Activated naive CD8-positive, alpha-beta T cell treated with anti-CD3 and anti-CD28 coated beads for 36 hours (primary cell): Measurements from ENCODE around the gene NCKAP5. TPM values are rescaled to one million over a fixed set of nuclear protein-coding genes. Genes with fewer than 3 reads are reported as not detected.

Experiments used
- DNase-seq: peaks from one replicate; pipeline ENCODE4 v3.0.0; 2021
- H3K27ac Mint-ChIP-seq: one replicate; pipeline ENCODE4 v1.8.0; 2022; ENCODE audit warnings: mild to moderate bottlenecking, moderate library complexity, mixed read lengths
- H3K27me3 Mint-ChIP-seq: one replicate; pipeline ENCODE4 v1.8.0; 2022; ENCODE audit warnings: mild to moderate bottlenecking, mixed read lengths
- H3K36me3 Mint-ChIP-seq: one replicate; pipeline ENCODE4 v1.8.0; 2021; ENCODE audit warnings: mild to moderate bottlenecking, mixed read lengths
- H3K4me1 Mint-ChIP-seq: one replicate; pipeline ENCODE4 v1.8.0; 2021; ENCODE audit warnings: mixed read lengths
- H3K4me3 Mint-ChIP-seq: one replicate; pipeline ENCODE4 v1.8.0; 2022; ENCODE audit warnings: mild to moderate bottlenecking, moderate library complexity, mixed read lengths
- H3K9me3 Mint-ChIP-seq: one replicate; pipeline ENCODE4 v1.8.0; 2022; ENCODE audit warnings: mixed read lengths
- total RNA-seq, 2 experiments: library from RNA; stranded (reverse); gene quantifications; one replicate each; pipeline ENCODE4 v1.2.3, GENCODE V29; 2021

NCKAP5 gene
- total RNA-seq, 2 experiments from 2014 or later = not detected

- Mint-ChIP-seq H3K4me3 (no peak overlapping the region), H3K36me3 (no peaks in the 10 kb centered on the region), H3K27me3 (no peaks in the 10 kb centered on the region), H3K4me1 (no peaks in the 10 kb centered on the region), H3K27ac (no peak overlapping the region), H3K9me3 (no peaks in the 10 kb centered on the region)
- DNase-seq = no peak
These were observed 778.0 kb downstream of the NCKAP5 start for GRCh38 chr2:132790207-132790785.

- H3K27me3 Mint-ChIP-seq = no peaks in the 10 kb centered on the region
- no peak for DNase-seq
These were observed 779.2 kb downstream of the NCKAP5 start for GRCh38 chr2:132789066-132789465.

GRCh38 chr2:132788310-132788838 lies 779.9 kb downstream of the NCKAP5 start:
- Mint-ChIP-seq H3K4me3 (no peak overlapping the region), H3K36me3 (no peaks in the 10 kb centered on the region), H3K4me1 (no peaks in the 10 kb centered on the region), H3K27me3 (peaks cover 3% of the 10 kb centered on the region), H3K9me3 (no peaks in the 10 kb centered on the region), H3K27ac (no peak overlapping the region)
- no peak for DNase-seq

More at GRCh38 chr2:132789066-132789465, 779.2 kb downstream of the NCKAP5 start:
- Mint-ChIP-seq H3K36me3 (no peaks in the 10 kb centered on the region), H3K9me3 (no peaks in the 10 kb centered on the region), H3K4me1 (no peaks in the 10 kb centered on the region), H3K27ac (no peak overlapping the region), H3K4me3 (no peak overlapping the region)

GRCh38 chr2:132783883-132784282 lies 784.4 kb downstream of the NCKAP5 start:
- DNase-seq = no peak
- H3K4me1 Mint-ChIP-seq = no peaks in the 10 kb centered on the region

GRCh38 chr2:132782176-132782783 lies 786.0 kb downstream of the NCKAP5 start:
- Mint-ChIP-seq H3K36me3 (no peaks in the 10 kb centered on the region), H3K4me1 (no peaks in the 10 kb centered on the region), H3K27ac (no peak overlapping the region), H3K4me3 (no peak overlapping the region), H3K9me3 (no peaks in the 10 kb centered on the region), H3K27me3 (peaks cover 3% of the 10 kb centered on the region)
- no peak for DNase-seq

More at GRCh38 chr2:132783883-132784282, 784.4 kb downstream of the NCKAP5 start:
- Mint-ChIP-seq H3K27me3 (peaks cover 3% of the 10 kb centered on the region), H3K36me3 (no peaks in the 10 kb centered on the region), H3K9me3 (no peaks in the 10 kb centered on the region), H3K27ac (no peak overlapping the region), H3K4me3 (no peak overlapping the region)

GRCh38 chr2:132780651-132781050 lies 787.6 kb downstream of the NCKAP5 start:
- H3K27ac Mint-ChIP-seq = no peak overlapping the region
- H3K36me3 Mint-ChIP-seq = no peaks in the 10 kb centered on the region
- DNase-seq = no peak
- no peaks in the 10 kb centered on the region for H3K4me1 Mint-ChIP-seq
- H3K4me3 Mint-ChIP-seq = no peak overlapping the region
- no peaks in the 10 kb centered on the region for H3K9me3 Mint-ChIP-seq
- peaks cover 3% of the 10 kb centered on the region for H3K27me3 Mint-ChIP-seq

GRCh38 chr2:132779206-132779721 lies 789.0 kb downstream of the NCKAP5 start:
- H3K4me3 Mint-ChIP-seq = no peak overlapping the region
- H3K27ac Mint-ChIP-seq = no peak overlapping the region
- H3K9me3 Mint-ChIP-seq = no peaks in the 10 kb centered on the region
- DNase-seq = no peak
- H3K36me3 Mint-ChIP-seq = no peaks in the 10 kb centered on the region
- no peaks in the 10 kb centered on the region for H3K4me1 Mint-ChIP-seq
- H3K27me3 Mint-ChIP-seq = peaks cover 3% of the 10 kb centered on the region

GRCh38 chr2:132776287-132776686 lies 792.0 kb downstream of the NCKAP5 start:
- no peaks in the 10 kb centered on the region for H3K9me3 Mint-ChIP-seq
- no peak overlapping the region for H3K4me3 Mint-ChIP-seq
- no peaks in the 10 kb centered on the region for H3K4me1 Mint-ChIP-seq
- H3K27ac Mint-ChIP-seq = no peak overlapping the region
- DNase-seq = no peak
- no peaks in the 10 kb centered on the region for H3K27me3 Mint-ChIP-seq
- H3K36me3 Mint-ChIP-seq = no peaks in the 10 kb centered on the region

GRCh38 chr2:132774189-132774588 lies 794.1 kb downstream of the NCKAP5 start:
- no peak overlapping the region for H3K4me3 Mint-ChIP-seq
- H3K36me3 Mint-ChIP-seq = no peaks in the 10 kb centered on the region
- H3K27me3 Mint-ChIP-seq = no peaks in the 10 kb centered on the region
- DNase-seq = no peak
- H3K27ac Mint-ChIP-seq = no peak overlapping the region
- no peaks in the 10 kb centered on the region for H3K9me3 Mint-ChIP-seq
- H3K4me1 Mint-ChIP-seq = no peaks in the 10 kb centered on the region

- no peaks in the 10 kb centered on the region for H3K4me1 Mint-ChIP-seq
- H3K27me3 Mint-ChIP-seq = no peaks in the 10 kb centered on the region
- H3K9me3 Mint-ChIP-seq = peaks cover under 1% of the 10 kb centered on the region
These were observed 794.9 kb downstream of the NCKAP5 start for GRCh38 chr2:132773331-132773730.

GRCh38 chr2:132772340-132772739 lies 795.9 kb downstream of the NCKAP5 start:
- no peak overlapping the region for H3K4me3 Mint-ChIP-seq
- H3K4me1 Mint-ChIP-seq = no peaks in the 10 kb centered on the region
- no peaks in the 10 kb centered on the region for H3K36me3 Mint-ChIP-seq
- no peak overlapping the region for H3K27ac Mint-ChIP-seq
- H3K27me3 Mint-ChIP-seq = no peaks in the 10 kb centered on the region
- peaks cover 3% of the 10 kb centered on the region for H3K9me3 Mint-ChIP-seq
- no peak for DNase-seq

More at GRCh38 chr2:132773331-132773730, 794.9 kb downstream of the NCKAP5 start:
- Mint-ChIP-seq H3K4me3 (no peak overlapping the region), H3K36me3 (no peaks in the 10 kb centered on the region), H3K27ac (no peak overlapping the region)
- no peak for DNase-seq

- Mint-ChIP-seq H3K27me3 (no peaks in the 10 kb centered on the region), H3K4me3 (no peak overlapping the region), H3K36me3 (no peaks in the 10 kb centered on the region), H3K4me1 (no peaks in the 10 kb centered on the region), H3K9me3 (peaks cover 6% of the 10 kb centered on the region), H3K27ac (no peak overlapping the region)
- no peak for DNase-seq
These were observed 801.7 kb downstream of the NCKAP5 start for GRCh38 chr2:132766573-132766972.

- Mint-ChIP-seq H3K4me1 (no peaks in the 10 kb centered on the region), H3K4me3 (no peak overlapping the region), H3K27ac (no peak overlapping the region), H3K36me3 (no peaks in the 10 kb centered on the region), H3K27me3 (no peaks in the 10 kb centered on the region), H3K9me3 (peaks cover 2% of the 10 kb centered on the region)
- no peak for DNase-seq
These were observed 806.8 kb downstream of the NCKAP5 start for GRCh38 chr2:132761437-132761836.

GRCh38 chr2:132760971-132761370 lies 807.3 kb downstream of the NCKAP5 start:
- Mint-ChIP-seq H3K4me1 (no peaks in the 10 kb centered on the region), H3K9me3 (peaks cover 2% of the 10 kb centered on the region), H3K36me3 (no peaks in the 10 kb centered on the region), H3K4me3 (no peak overlapping the region), H3K27ac (no peak overlapping the region), H3K27me3 (no peaks in the 10 kb centered on the region)
- DNase-seq = no peak

- no peaks in the 10 kb centered on the region for H3K4me1 Mint-ChIP-seq
- peaks cover 2% of the 10 kb centered on the region for H3K9me3 Mint-ChIP-seq
- no peaks in the 10 kb centered on the region for H3K27me3 Mint-ChIP-seq
- no peaks in the 10 kb centered on the region for H3K36me3 Mint-ChIP-seq
- H3K27ac Mint-ChIP-seq = no peak overlapping the region
- no peak for DNase-seq
- H3K4me3 Mint-ChIP-seq = no peak overlapping the region
These were observed 807.9 kb downstream of the NCKAP5 start for GRCh38 chr2:132760405-132760804.

GRCh38 chr2:132758995-132759394 lies 809.3 kb downstream of the NCKAP5 start:
- Mint-ChIP-seq H3K36me3 (no peaks in the 10 kb centered on the region), H3K27me3 (no peaks in the 10 kb centered on the region), H3K4me1 (no peaks in the 10 kb centered on the region), H3K27ac (no peak overlapping the region), H3K4me3 (no peak overlapping the region), H3K9me3 (peaks cover 2% of the 10 kb centered on the region)
- no peak for DNase-seq
